Measurements from ENCODE around the gene CCNA2. TPM values are rescaled to one million over a fixed set of nuclear protein-coding genes. Genes with fewer than 3 reads are reported as not detected.

CCNA2 gene
- total and polyA plus RNA-seq, 4 donors, result 0.33 to 81.4 (median 2.4) TPM

DNA sequence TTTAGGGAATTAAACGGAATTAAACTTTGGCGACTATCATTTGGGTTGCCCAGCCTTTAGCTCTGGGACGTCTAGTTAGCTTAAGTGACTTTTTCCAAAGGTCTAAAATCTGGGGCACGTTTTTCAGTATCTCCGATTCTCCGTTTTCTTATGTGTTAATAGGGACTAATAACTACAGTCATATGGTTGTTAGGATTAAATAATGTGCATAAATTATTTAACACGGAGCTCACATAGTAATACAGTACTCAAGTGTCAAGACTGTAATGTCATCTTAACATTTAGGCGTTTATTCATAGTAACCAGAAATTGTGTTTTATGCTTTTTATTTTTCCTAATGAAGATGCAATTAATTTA lies 466 bp upstream of the CCNA2 start:
- TF ChIP-seq HNF4A (conservative IDR thresholded peaks at IDR 0.05), result no peak
- peak in 1 of 2 donors; percentile 44 for TF ChIP-seq JUND (IDR thresholded peaks at IDR 0.05)
- no peak for TF ChIP-seq HNF4G (IDR thresholded peaks at IDR 0.05)
- TF ChIP-seq, protein P1, sequence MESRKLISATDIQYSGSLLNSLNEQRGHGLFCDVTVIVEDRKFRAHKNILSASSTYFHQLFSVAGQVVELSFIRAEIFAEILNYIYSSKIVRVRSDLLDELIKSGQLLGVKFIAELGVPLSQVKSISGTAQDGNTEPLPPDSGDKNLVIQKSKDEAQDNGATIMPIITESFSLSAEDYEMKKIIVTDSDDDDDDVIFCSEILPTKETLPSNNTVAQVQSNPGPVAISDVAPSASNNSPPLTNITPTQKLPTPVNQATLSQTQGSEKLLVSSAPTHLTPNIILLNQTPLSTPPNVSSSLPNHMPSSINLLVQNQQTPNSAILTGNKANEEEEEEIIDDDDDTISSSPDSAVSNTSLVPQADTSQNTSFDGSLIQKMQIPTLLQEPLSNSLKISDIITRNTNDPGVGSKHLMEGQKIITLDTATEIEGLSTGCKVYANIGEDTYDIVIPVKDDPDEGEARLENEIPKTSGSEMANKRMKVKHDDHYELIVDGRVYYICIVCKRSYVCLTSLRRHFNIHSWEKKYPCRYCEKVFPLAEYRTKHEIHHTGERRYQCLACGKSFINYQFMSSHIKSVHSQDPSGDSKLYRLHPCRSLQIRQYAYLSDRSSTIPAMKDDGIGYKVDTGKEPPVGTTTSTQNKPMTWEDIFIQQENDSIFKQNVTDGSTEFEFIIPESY (IDR thresholded peaks at IDR 0.05), result no peak
- H3K4me3 ChIP-seq (ENCODE audit: low read depth in 1 of 3, low read length in 3 of 3), result peak overlapping the region; percentile 59 to 79 (median 67)
- H3K27ac ChIP-seq (ENCODE audit: low read depth in 1 of 2, low read length in 2 of 2), result peak overlapping the region; percentile 10 to 51
- DNase-seq (ENCODE audit: low spot score), result no peak
- H3K27me3 ChIP-seq (ENCODE audit: control insufficient read depth in 4 of 4, insufficient read depth in 4 of 4, low read length in 3 of 4), result no peaks in the 10 kb centered on the region
- H3K4me1 ChIP-seq (ENCODE audit: control insufficient read depth in 4 of 4, insufficient read depth in 4 of 4, low read length in 3 of 4), result peaks cover 4 to 10% (median 10%) of the 10 kb centered on the region in 4 donors
- H3K9ac ChIP-seq (ENCODE audit: low read depth in 1 of 2, low read length in 2 of 2), result peak overlapping the region; percentile 5 to 97
- 8% methylated on average over 8 of the region's 8 CpGs for WGBS
- no peaks in the 10 kb centered on the region for H3K36me3 ChIP-seq (ENCODE audit: control insufficient read depth in 4 of 4, insufficient read depth in 3 of 4, low read depth in 1 of 4, low read length in 3 of 4)
- no peaks in the 10 kb centered on the region for H3K9me3 ChIP-seq (ENCODE audit: control insufficient read depth in 4 of 4, low read length in 3 of 4)

DNA sequence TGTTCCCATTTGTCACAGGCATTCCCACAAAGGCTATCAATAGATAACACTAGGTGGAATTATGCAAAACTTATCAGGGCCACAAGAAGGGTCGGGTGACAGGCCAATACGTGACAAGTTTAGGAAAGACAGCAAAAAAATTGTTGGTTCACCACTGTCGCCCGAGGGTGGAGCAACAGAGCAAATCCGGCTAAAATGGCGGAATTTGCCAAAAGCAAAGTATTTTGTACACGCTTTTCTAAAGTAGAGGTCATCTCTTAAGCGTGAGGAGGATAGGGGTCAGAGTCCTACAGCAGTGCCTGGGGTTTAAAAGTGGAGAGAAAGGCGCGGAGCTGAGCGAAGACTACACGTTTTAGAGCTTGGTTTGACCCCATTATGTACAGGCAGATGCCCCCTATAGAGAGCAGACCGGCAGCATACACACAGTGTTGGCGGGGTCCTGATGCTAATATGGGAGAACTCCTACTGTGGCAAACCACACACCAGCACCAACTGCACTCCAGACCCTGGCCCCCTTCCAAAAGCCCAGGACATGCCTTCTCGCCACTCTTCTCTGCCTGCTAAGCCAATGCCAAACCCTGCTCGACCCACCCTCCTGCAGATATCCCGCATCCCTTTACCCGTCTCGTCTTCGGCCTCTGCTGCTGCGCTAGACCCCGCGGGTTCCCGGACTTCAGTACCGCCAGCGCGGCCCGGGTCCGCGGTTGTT lies 733 bp downstream of the CCNA2 start:
- DNase-seq (ENCODE audit: low spot score), result peak; percentile 62

More for the DNA sequence above, 733 bp downstream of the CCNA2 start:
- peaks cover 4 to 10% (median 10%) of the 10 kb centered on the region in 4 donors for H3K4me1 ChIP-seq (ENCODE audit: control insufficient read depth in 4 of 4, insufficient read depth in 4 of 4, low read length in 3 of 4)
- H3K4me3 ChIP-seq (ENCODE audit: low read depth in 1 of 3, low read length in 3 of 3), result peak overlapping the region; percentile 52 to 79 (median 67)
- no peak overlapping the region for H3K27ac ChIP-seq (ENCODE audit: low read depth in 1 of 2, low read length in 2 of 2)
- H3K9ac ChIP-seq (ENCODE audit: low read depth in 1 of 2, low read length in 2 of 2), result no peak overlapping the region
- no peaks in the 10 kb centered on the region for H3K9me3 ChIP-seq (ENCODE audit: control insufficient read depth in 4 of 4, low read length in 3 of 4)
- H3K36me3 ChIP-seq (ENCODE audit: control insufficient read depth in 4 of 4, insufficient read depth in 3 of 4, low read depth in 1 of 4, low read length in 3 of 4), result peaks cover 0 to 2% (median 0%) of the 10 kb centered on the region in 4 donors
- no peaks in the 10 kb centered on the region for H3K27me3 ChIP-seq (ENCODE audit: control insufficient read depth in 4 of 4, insufficient read depth in 4 of 4, low read length in 3 of 4)
- WGBS, result 2% methylated on average over 30 of the region's 30 CpGs
- TF ChIP-seq, protein P2, sequence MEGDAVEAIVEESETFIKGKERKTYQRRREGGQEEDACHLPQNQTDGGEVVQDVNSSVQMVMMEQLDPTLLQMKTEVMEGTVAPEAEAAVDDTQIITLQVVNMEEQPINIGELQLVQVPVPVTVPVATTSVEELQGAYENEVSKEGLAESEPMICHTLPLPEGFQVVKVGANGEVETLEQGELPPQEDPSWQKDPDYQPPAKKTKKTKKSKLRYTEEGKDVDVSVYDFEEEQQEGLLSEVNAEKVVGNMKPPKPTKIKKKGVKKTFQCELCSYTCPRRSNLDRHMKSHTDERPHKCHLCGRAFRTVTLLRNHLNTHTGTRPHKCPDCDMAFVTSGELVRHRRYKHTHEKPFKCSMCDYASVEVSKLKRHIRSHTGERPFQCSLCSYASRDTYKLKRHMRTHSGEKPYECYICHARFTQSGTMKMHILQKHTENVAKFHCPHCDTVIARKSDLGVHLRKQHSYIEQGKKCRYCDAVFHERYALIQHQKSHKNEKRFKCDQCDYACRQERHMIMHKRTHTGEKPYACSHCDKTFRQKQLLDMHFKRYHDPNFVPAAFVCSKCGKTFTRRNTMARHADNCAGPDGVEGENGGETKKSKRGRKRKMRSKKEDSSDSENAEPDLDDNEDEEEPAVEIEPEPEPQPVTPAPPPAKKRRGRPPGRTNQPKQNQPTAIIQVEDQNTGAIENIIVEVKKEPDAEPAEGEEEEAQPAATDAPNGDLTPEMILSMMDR (IDR thresholded peaks at IDR 0.05; ENCODE audit: low read depth, low read length, missing input control), result no peak
- TF ChIP-seq HNF4G (IDR thresholded peaks at IDR 0.05) (no peak), YY1 (IDR thresholded peaks at IDR 0.05) (no peak), NR2F2 (IDR thresholded peaks at IDR 0.05) (no peak), RAD21 (IDR thresholded peaks at IDR 0.05) (no peak), JUND (IDR thresholded peaks at IDR 0.05) (no peak), GABPA (IDR thresholded peaks at IDR 0.05 in 1 of 2, conservative IDR thresholded peaks at IDR 0.05 in 1 of 2) (no peak), SP1 (IDR thresholded peaks at IDR 0.05) (no peak), RXRA (IDR thresholded peaks at IDR 0.05) (no peak), FOXA2 (IDR thresholded peaks at IDR 0.05) (no peak), TAF1 (conservative IDR thresholded peaks at IDR 0.05) (no peak), HNF4A (conservative IDR thresholded peaks at IDR 0.05) (no peak), EGR1 (IDR thresholded peaks at IDR 0.05; ENCODE audit: low read depth in 2 of 2) (no peak), FOXA1 (IDR thresholded peaks at IDR 0.05) (no peak)
- TF ChIP-seq, protein P1 (IDR thresholded peaks at IDR 0.05), result no peak
- TF ChIP-seq, protein P3, sequence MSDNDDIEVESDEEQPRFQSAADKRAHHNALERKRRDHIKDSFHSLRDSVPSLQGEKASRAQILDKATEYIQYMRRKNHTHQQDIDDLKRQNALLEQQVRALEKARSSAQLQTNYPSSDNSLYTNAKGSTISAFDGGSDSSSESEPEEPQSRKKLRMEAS (IDR thresholded peaks at IDR 0.05), result no peak
- TF ChIP-seq, protein P4, sequence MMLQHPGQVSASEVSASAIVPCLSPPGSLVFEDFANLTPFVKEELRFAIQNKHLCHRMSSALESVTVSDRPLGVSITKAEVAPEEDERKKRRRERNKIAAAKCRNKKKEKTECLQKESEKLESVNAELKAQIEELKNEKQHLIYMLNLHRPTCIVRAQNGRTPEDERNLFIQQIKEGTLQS (IDR thresholded peaks at IDR 0.05), result no peak
- TF ChIP-seq, protein P5, sequence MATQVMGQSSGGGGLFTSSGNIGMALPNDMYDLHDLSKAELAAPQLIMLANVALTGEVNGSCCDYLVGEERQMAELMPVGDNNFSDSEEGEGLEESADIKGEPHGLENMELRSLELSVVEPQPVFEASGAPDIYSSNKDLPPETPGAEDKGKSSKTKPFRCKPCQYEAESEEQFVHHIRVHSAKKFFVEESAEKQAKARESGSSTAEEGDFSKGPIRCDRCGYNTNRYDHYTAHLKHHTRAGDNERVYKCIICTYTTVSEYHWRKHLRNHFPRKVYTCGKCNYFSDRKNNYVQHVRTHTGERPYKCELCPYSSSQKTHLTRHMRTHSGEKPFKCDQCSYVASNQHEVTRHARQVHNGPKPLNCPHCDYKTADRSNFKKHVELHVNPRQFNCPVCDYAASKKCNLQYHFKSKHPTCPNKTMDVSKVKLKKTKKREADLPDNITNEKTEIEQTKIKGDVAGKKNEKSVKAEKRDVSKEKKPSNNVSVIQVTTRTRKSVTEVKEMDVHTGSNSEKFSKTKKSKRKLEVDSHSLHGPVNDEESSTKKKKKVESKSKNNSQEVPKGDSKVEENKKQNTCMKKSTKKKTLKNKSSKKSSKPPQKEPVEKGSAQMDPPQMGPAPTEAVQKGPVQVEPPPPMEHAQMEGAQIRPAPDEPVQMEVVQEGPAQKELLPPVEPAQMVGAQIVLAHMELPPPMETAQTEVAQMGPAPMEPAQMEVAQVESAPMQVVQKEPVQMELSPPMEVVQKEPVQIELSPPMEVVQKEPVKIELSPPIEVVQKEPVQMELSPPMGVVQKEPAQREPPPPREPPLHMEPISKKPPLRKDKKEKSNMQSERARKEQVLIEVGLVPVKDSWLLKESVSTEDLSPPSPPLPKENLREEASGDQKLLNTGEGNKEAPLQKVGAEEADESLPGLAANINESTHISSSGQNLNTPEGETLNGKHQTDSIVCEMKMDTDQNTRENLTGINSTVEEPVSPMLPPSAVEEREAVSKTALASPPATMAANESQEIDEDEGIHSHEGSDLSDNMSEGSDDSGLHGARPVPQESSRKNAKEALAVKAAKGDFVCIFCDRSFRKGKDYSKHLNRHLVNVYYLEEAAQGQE (IDR thresholded peaks at IDR 0.05), result no peak
